ENCODE data around the gene ATP6V1F.

ATP6V1F gene

GRCh38 chr7:128894101-128894440 is 31.4 kb downstream of the ATP6V1F start:
- H3K79me2 ChIP-seq (ENCODE audit: insufficient read depth, low read length) = no peaks in the 10 kb centered on the region
- H3K27me3 ChIP-seq (ENCODE audit: insufficient read depth, low read length, poor library complexity, severe bottlenecking) = no peaks in the 10 kb centered on the region
- no peaks in the 10 kb centered on the region for H3F3A ChIP-seq (ENCODE audit: low read depth)
- H2AFZ ChIP-seq (ENCODE audit: low read length) = no peak overlapping the region
- no peak overlapping the region for H3K4me3 ChIP-seq (ENCODE audit: low read length, poor library complexity, severe bottlenecking)
- no peak overlapping the region for H3K9ac ChIP-seq (ENCODE audit: low read depth, low read length, poor library complexity, severe bottlenecking)
- H3K4me2 ChIP-seq (ENCODE audit: low read depth, low read length, poor library complexity, severe bottlenecking) = no peak overlapping the region
- no peaks in the 10 kb centered on the region for H3K36me3 ChIP-seq (ENCODE audit: insufficient read depth, low read length)
- no peaks in the 10 kb centered on the region for H3K9me3 ChIP-seq (ENCODE audit: insufficient read depth, low read depth, low read length)
- H4K20me1 ChIP-seq (ENCODE audit: insufficient read depth, low read length, poor library complexity, severe bottlenecking) = no peaks in the 10 kb centered on the region
- no peak for TF ChIP-seq CTCF (conservative IDR thresholded peaks at IDR 0.05; ENCODE audit: low read length)
- no peak for TF ChIP-seq EZH2phosphoT487 (IDR thresholded peaks at IDR 0.05; ENCODE audit: borderline replicate concordance)
- H3K4me1 ChIP-seq (ENCODE audit: insufficient read depth, low read length, poor library complexity, severe bottlenecking) = no peaks in the 10 kb centered on the region
- no peaks in the 10 kb centered on the region for H3K9me2 ChIP-seq (replicated peaks; ENCODE audit: low read depth, low read length)

DNA sequence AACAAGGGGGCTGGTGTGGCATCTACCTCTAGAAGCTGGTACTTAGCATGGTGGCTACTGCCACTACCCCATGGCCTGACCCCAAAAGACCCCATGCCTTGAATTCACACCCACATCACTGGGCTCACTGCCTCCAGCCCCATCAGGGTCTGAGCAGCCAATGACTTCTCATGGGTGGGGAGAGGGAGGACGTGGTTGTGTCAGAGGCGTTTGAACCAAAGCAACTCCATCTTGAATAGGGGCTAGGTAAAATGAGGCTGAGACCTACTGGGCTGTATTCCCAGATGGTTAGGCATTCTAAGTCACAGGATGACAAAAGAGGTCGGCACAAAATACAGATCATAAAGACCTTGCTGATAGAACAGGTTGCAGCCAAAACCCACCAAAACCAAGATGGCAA is 32.7 kb downstream of the ATP6V1F start:
- Histone ChIP-seq H2AFZ (ENCODE audit: low read length) (no peak overlapping the region), H3K4me1 (ENCODE audit: insufficient read depth, low read length, poor library complexity, severe bottlenecking) (no peaks in the 10 kb centered on the region), H3K27me3 (ENCODE audit: insufficient read depth, low read length, poor library complexity, severe bottlenecking) (no peaks in the 10 kb centered on the region), H3K9me2 (replicated peaks; ENCODE audit: low read depth, low read length) (no peaks in the 10 kb centered on the region), H3K4me3 (ENCODE audit: low read length, poor library complexity, severe bottlenecking) (no peak overlapping the region), H3F3A (ENCODE audit: low read depth) (no peaks in the 10 kb centered on the region), H3K36me3 (ENCODE audit: insufficient read depth, low read length) (no peaks in the 10 kb centered on the region), H3K9me3 (ENCODE audit: insufficient read depth, low read depth, low read length) (0 out of 2 replicates have a peak, but pooled peaks cover 4% of the 10 kb centered on the region), H3K79me2 (ENCODE audit: insufficient read depth, low read length) (no peaks in the 10 kb centered on the region), H4K20me1 (ENCODE audit: insufficient read depth, low read length, poor library complexity, severe bottlenecking) (no peaks in the 10 kb centered on the region), H3K4me2 (ENCODE audit: low read depth, low read length, poor library complexity, severe bottlenecking) (no peak overlapping the region), H3K9ac (ENCODE audit: low read depth, low read length, poor library complexity, severe bottlenecking) (no peak overlapping the region)
- no peak for TF ChIP-seq EZH2phosphoT487 (IDR thresholded peaks at IDR 0.05; ENCODE audit: borderline replicate concordance)
- no peak for TF ChIP-seq CTCF (conservative IDR thresholded peaks at IDR 0.05; ENCODE audit: low read length)

GRCh38 chr7:128899392-128899791 is 36.7 kb downstream of the ATP6V1F start:
- no peak overlapping the region for H3K4me2 ChIP-seq (ENCODE audit: low read depth, low read length, poor library complexity, severe bottlenecking)
- no peaks in the 10 kb centered on the region for H3K36me3 ChIP-seq (ENCODE audit: insufficient read depth, low read length)
- H3K4me1 ChIP-seq (ENCODE audit: insufficient read depth, low read length, poor library complexity, severe bottlenecking) = peaks cover 2% of the 10 kb centered on the region
- H3K9me3 ChIP-seq (ENCODE audit: insufficient read depth, low read depth, low read length) = 0 out of 2 replicates have a peak, but pooled peaks cover 4% of the 10 kb centered on the region
- no peaks in the 10 kb centered on the region for H4K20me1 ChIP-seq (ENCODE audit: insufficient read depth, low read length, poor library complexity, severe bottlenecking)
- H3F3A ChIP-seq (ENCODE audit: low read depth) = no peaks in the 10 kb centered on the region
- H2AFZ ChIP-seq (ENCODE audit: low read length) = no peak overlapping the region
- no peaks in the 10 kb centered on the region for H3K9me2 ChIP-seq (replicated peaks; ENCODE audit: low read depth, low read length)
- H3K79me2 ChIP-seq (ENCODE audit: insufficient read depth, low read length) = no peaks in the 10 kb centered on the region
- no peak overlapping the region for H3K4me3 ChIP-seq (ENCODE audit: low read length, poor library complexity, severe bottlenecking)
- H3K9ac ChIP-seq (ENCODE audit: low read depth, low read length, poor library complexity, severe bottlenecking) = no peak overlapping the region
- TF ChIP-seq EZH2phosphoT487 (IDR thresholded peaks at IDR 0.05; ENCODE audit: borderline replicate concordance) (no peak), CTCF (conservative IDR thresholded peaks at IDR 0.05; ENCODE audit: low read length) (no peak)
- no peaks in the 10 kb centered on the region for H3K27me3 ChIP-seq (ENCODE audit: insufficient read depth, low read length, poor library complexity, severe bottlenecking)

Measured in Loucy (cell line).